Measurements from ENCODE around the gene HEG1.
"Not testable (repeated sequence)": the region's sequence is repeated elsewhere in the genome, so short reads cannot be mapped to it uniquely, and the experiment has no call there.

Gene HEG1

GRCh38 chr3:124984754-124985153 lies 71.0 kb downstream of the HEG1 start:
- DNase-seq (ENCODE audit: low read depth), result no peak

GRCh38 chr3:124982855-124983254 lies 72.9 kb downstream of the HEG1 start:
- no peak for DNase-seq (ENCODE audit: low read depth)

- DNase-seq (ENCODE audit: low read depth), result no peak
These were observed 74.3 kb downstream of the HEG1 start for GRCh38 chr3:124981472-124981871.

DNA sequence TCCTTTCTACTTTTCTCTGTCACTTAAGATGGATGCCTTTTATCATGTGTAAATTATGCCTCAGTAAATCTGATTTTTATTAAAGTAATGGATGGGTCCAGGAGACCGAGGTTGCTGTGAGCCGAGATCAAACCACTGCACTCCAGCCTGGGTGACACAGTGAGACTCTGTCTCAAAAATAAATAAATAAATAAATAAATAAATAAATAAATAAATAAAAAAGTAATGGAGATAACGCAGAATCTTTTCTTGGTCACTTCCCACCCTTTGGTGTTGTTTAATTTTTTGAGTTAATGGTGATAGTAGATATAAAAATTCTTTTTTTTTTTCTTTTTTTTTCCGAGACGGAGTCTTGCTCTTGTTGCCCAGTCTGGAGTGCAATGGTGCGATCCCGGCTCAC lies 77.2 kb downstream of the HEG1 start:
- no peak for DNase-seq (ENCODE audit: low read depth)

DNA sequence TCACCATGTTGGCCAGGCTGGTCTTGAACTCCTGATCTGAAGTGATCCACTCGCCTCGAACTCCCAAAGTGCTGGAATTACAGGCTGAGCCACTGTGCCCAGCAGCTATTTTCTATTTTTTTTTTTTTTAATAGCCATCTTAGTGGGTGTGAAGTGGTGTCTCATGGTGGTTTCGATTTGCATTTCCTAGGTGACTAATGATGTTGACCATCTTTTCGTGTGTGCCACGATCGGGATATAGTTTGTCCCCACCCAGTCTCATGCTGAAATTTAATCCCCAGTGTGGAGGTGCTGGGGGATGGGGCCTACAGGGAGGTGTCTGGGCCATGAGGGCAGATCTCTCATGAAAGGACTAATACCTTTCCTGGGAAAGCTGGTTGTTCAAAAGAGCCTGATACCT lies 79.4 kb downstream of the HEG1 start:
- no peak for DNase-seq (ENCODE audit: low read depth)

DNA sequence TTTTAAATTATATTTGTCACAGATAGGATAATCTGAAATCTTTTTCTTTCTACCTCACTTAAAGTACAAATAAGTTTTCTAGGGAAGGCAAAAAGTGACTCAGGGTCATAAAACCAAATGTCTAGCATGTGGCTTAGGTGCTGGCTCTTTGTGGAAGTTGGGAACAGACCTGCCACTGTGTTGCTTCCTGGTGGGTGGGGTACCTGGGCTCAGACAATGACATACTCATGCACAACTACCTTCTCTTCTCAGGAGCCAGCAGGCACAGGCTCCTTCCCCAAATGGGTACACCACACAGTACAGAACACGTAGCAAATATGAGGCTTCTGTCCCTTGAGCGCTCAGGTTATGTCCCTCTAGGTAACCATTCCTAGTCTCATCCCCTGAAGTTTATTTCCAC lies 81.1 kb downstream of the HEG1 start:
- DNase-seq (ENCODE audit: low read depth), result no peak

DNA sequence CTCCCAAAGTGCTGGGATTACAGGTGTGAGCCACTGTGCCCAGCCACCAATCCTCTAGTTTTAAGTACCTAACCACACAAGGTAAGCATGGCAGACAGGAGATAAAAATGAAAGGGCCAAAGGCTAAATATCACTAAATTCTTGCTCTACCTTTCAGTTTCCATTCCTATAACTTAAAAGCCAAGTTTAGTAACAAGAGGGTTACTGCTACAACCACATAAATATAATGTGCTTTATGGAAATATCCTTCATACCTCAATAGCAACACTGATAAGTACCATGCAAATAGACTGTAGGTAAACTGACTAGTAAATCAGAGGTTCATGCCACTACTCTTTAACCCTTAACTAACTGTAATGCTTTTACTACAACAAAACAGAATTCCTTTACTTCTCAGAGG lies 82.5 kb downstream of the HEG1 start:
- DNase-seq (ENCODE audit: low read depth), result no peak

DNA sequence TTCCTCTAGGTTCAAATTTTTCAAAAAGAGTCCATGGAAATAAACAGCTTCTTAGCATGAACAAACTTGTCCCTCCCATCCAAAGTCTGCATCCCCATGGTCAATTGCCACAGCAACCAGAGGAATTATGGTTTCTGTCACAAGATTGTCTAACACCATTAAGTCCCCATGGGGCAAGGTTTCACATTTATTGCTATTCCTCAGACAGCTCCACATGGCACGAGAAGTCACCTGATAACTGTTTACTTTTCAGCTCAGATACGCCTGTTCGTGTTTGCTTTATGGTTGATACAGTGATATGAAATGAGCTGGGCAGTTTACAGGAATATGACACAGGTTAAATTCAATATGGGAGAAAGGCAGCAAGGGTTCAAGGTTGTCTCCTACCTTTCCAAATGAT lies 83.3 kb downstream of the HEG1 start:
- no peak for DNase-seq (ENCODE audit: low read depth)

DNA sequence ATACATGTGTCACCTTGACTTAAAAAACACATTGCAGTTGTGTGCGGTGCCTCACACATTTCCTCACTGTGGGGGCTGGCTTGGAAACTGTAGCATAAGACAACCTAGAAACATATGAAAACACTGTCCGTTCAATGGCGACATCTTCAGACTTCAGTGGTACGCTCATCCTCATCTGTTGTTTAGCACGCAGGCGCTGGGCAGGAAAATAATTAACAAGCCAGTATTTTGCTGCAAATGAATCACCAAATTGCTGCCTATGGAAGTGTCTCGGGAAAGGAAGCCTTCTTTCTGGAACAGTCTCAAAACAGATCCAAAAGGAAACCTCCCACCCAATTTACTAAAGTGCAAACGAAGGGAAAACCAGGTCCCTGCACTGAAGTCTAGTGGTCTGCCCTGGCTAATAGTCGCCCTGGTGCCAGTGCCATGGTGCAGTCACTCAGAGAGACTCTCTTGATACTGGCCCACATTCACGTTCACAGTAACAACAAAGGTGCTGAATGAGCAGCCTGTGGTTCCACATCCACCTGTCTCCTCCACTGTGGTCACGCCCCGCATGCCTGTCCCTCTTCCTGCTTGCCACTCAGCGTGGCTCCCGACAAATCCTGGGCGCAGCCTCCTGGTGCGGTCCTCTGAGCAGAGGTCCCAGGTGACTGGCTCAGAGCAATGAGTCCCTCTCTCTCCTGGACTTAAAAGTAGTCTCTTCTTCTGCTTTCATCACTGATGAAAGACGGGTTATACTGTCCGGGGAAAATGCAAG lies 85.7 kb downstream of the HEG1 start:
- no peak for DNase-seq (ENCODE audit: low read depth)

DNA sequence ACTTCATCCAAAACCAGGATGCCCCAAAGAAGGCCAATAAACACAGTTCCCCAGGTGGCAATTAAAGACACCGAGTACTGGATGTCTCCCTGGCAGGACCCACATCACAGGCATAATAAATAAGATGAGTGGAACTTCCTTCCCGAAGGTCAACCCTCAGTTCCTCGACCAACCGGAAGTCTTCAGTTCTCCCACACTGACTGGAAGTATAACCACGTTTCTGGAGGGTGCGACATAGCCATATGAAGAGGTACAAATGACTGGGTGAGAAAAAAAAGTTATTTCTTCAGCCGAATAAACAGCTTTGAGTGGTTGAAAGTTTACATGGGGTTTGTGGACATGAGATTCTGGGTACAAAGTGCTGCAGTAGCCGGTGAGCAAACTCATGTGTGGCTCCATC lies 86.6 kb downstream of the HEG1 start:
- DNase-seq (ENCODE audit: low read depth), result no peak

- no peak for DNase-seq (ENCODE audit: low read depth)
These were observed 87.8 kb downstream of the HEG1 start for GRCh38 chr3:124967964-124968363.

DNA sequence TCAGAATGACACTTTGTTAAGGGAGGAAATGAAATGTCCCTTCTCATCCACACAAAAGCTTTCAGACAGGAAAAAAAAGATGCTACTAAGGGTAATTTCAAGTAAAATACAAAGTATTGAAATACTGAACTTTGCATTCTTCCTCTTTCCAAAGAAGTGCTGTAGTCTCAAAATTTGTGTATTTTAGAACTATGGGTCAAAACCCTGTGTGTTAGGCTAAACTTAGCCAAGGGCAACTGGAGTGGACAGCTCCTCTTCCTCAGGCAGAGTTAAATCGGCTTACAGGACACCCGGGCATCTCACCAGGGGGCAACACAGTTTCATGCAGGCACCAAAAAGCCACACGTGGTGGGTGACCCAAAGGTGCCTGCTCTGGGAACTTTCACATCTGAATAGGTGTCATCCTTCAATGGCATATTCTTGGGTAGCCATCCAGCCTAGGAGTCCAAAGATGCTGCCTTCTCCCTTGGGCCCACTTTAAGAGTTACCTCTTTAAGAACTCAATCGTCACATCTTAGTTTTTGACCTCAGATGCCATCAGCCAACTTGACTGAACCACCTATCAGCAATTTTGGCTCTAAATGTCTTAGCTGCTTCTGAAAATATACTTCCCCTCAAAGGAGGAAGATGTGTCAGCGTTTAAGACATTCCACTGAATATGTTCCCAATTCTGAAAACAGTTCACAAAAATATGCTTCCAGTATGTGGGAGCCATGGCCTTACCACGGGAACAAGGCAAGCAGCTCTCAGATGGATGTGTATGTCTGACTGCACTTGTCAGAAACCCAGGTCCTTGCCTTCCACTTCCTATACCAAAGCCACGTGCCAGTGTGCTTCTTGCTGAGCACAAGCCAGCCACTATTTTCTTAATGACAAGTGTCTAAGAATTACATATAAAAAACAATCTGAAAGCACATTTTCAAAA lies 89.0 kb downstream of the HEG1 start:
- DNase-seq (ENCODE audit: low read depth), result no peak

GRCh38 chr3:124965413-124965812 lies 90.4 kb downstream of the HEG1 start:
- DNase-seq (ENCODE audit: low read depth), result no peak

DNA sequence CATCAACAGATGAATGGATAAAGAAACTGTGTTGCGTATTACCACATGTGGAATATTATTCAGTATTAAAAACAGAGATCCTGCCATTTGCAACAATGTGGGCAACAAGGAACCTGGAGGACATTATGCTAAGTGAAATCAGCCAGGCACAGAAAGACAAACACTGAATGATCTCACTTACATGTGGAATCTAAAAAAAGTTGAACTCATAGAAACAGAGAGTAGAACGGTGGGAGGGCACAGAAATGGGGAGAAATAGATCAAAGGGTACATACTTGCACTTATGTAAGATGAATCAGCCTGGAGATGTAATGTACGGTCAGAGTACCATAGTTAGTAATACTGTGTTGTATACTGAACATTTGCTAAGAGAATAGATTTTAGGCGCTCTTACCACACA lies 91.4 kb downstream of the HEG1 start:
- DNase-seq (ENCODE audit: low read depth), result no peak

DNA sequence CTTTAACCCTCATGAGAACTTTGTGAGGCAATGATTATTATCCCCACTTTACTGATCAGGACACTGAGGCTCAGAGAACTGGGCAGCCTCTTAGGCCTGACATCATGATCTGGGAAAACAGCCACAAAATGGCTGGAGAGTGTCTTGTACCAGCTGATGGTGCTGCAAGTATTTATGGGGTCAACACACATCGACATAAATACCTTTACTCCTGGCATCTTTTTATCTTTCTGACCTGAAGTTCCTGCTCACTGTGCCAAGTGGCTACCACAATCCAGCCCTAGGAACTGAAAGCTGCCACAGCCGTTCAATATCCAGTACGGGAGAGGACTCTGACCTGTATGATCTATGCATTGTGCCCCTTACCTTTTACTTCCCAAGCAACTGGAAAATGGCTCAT lies 92.0 kb downstream of the HEG1 start:
- no peak for DNase-seq (ENCODE audit: low read depth)

GRCh38 chr3:124962403-124962940 lies 93.3 kb downstream of the HEG1 start:
- no peak for DNase-seq (ENCODE audit: low read depth)

DNA sequence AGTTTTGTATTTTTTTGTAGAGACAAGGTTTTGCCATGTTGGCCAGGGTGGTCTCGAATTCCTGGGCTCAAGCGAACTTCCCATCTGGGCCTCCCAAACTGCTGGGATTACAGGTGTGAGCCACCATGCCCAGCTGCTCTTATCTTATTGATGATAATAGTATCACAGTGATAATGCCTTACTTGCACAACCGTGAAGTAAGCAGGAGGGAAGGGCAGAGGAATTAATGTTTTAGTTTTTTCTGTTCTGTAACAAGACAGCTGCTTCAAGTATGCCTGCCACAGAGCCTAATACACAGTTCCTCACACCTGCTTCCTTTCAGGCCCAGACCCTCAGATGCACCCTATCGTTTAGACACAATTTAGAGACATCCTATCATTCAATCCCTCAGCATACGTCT lies 95.1 kb downstream of the HEG1 start:
- DNase-seq (ENCODE audit: low read depth), result no peak

GRCh38 chr3:124960105-124960504 lies 95.7 kb downstream of the HEG1 start:
- DNase-seq (ENCODE audit: low read depth), result no peak

- DNase-seq (ENCODE audit: low read depth), result not testable (repeated sequence)
These were observed 97.8 kb downstream of the HEG1 start for GRCh38 chr3:124957951-124958350.

GRCh38 chr3:124952282-124952855 lies 103.4 kb downstream of the HEG1 start:
- no peak for DNase-seq (ENCODE audit: low read depth)

DNA sequence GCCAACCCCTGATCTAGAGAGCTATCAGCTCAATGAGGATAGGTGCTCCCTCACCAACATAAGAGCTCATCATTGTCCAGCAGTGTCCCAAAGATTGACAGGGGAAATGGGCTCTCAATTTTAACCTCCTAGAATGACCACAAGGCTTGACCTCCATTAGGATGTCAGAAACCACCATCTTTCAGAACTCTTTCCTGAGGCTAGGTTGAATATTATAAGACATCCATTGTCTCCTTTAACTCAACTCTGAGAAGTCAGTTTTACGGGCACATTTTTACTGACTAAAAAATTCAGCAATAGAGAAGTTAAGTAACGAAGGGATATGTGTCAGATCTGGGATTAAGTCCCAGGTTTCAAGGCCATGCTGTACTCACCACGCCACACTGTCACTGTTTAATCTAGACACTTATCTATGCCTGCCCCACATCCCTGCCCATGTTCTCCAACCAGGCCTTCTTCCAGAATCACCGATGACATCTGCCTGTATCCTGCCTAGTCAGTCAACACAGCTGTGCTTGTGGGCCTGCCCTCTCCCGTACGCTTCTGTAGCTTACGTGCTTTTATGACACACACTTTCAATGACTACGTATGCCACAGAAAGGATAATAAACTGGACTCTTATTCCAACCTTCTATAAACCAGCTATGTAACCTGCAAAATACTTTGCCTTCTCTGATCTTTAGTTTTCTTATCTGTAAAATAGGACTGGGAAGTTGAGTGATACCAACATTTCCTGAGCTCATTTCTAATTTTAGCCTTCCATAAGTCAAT lies 104.1 kb downstream of the HEG1 start:
- DNase-seq (ENCODE audit: low read depth), result no peak

- DNase-seq (ENCODE audit: low read depth), result no peak
These were observed 105.8 kb downstream of the HEG1 start for GRCh38 chr3:124950026-124950425.

All from activated T-helper 1 cell treated with Interleukin-2 at 50 U/mL for 16 hours (primary cell).